DMS53 (cell line): ENCODE results near the gene AP3D1.
"Not testable (repeated sequence)": the region's sequence is repeated elsewhere in the genome, so short reads cannot be mapped to it uniquely, and the experiment has no call there.

Experiments
- DNase-seq: peaks from one replicate; lab custom pipeline; 2025; lab: John Stamatoyannopoulos, UW

AP3D1 gene

DNA sequence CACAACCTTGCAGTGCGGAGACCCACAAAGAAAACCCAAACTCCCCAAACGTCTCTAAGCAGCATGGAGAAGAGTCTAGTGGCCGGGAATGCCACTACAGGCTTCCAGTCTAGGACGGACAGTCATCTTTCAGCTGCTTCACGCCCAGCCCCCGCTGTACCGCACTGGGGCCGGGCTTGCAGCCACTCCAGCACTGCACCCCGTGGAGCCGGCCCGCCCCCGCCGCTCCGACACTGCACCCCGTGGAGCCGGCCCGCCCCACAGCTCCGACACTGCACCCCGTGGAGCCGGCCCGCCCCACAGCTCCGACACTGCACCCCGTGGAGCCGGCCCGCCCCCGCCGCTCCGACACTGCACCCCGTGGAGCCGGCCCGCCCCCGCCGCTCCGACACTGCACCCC is 23.1 kb downstream of the AP3D1 start:
- DNase-seq: not testable (repeated sequence)

DNA sequence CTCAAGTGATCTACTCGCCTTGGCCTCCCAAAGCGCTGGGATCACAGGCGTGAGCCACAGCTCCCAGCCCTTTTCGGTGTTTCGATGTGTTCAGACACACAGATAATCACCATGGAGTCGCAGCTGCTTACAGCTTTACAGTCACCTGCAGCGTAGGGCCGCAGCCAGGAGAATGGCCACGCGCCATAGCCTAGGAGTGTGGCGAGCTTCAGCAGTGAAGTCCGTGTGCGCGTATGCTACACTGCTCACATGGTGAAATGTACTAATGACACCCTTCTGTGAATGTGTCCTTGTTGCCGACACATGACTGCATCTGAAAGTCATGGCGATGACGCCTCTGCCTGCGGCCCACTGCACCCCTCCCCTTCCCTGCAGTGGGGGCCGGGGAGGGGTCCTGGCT is 23.6 kb downstream of the AP3D1 start:
- peak; percentile 22 for DNase-seq

DNA sequence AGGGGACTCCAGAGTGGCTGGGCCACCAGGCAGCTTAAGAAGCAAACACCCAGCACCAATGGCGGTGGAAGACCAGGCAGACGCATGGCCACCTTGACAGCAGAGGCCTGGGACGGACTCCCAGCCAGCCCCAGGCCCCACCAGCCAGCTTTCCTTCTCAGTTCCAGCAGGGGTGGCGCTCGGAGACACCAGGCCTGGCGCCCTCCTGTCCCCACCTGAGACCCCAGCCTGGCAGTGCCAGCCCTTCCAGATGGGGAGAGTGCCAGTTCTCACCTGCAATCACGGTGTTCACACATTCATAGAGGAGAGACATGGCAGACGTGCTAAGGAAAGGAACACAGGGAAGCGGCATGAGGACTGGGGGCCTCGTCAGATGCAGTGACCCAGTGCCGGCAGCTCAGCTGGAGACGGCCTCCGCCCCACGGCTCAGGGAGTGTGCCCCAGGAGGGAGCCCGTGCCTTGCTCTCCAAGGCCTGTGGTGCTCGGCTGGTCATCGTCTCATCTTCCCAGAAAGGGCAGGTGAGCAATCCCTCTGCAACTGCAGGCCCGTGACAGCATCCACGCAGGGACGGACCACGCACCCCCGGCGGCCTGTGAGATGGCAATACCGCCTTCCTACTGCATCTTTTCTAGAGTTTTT is 24.4 kb downstream of the AP3D1 start:
- no peak for DNase-seq

DNA sequence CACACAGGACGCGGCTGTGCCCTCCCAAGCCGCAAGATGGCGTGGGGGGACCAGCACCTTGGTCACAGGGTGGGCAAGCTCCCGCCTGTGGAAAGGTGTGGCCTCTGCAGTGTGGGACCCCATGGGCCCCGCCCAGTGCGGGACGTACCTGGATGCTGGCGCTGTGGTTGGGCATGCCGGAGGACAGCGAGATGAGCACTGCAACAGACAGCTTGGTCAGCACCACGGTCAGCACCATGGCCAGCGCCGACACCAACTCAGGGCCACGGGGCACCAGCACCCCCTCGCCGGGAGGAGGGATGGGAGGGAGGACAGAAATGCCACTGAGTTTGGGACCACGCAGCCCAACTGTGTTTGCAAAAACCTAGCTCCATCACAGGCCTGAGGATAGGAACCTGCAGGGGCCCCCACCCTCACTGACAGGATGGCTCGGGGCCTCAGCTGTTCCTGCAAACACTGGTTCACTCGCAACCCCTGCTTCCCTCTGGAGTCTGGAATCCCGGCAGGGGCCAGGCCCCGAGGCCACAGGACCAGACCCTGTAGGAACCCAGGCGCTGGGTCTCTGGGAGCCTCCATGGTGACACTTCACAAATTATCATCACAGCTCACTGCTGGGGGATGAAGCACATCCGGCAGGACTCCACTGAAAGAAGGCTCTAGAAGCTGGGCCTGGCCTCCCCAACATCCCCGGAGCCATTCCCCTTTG is 27.5 kb downstream of the AP3D1 start:
- DNase-seq: no peak

DNA sequence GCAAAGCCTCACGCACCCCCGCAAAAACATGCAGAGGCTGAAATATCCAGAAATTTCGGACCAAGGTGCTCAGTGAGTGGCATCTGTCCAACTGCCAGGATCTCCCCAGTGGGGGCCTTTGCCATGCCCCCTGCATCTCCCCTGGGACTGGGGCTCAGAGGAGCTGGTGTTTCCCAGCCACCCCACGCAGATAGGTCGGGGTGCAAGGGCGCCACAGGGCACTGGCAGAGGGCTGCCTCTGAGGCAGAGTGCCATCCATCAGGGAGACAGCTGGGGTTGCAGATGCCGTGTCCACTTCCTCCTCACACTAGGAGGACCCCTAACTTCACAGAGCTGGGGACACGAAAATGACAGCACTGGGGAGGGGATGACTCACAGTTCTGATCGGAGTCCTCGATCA is 28.4 kb downstream of the AP3D1 start:
- DNase-seq: no peak

DNA sequence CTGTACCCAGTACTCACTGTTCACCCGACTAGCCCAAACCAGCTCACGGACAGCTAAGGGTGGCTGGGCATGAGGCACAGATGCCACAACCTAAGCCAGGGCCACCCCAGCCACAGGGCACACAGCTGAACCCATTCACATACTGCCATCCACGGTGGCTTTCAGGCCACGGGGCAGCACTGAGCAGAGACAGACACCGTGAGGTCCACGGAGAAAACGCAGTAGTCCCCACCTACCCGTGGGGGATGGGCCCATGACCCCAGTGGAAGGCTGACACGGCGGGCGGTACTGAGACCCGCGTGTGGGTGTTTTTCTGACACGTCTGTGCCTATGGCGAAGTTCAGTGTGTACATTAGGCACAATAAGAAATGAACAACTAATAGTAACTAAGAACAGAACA is 29.1 kb downstream of the AP3D1 start:
- no peak for DNase-seq

DNA sequence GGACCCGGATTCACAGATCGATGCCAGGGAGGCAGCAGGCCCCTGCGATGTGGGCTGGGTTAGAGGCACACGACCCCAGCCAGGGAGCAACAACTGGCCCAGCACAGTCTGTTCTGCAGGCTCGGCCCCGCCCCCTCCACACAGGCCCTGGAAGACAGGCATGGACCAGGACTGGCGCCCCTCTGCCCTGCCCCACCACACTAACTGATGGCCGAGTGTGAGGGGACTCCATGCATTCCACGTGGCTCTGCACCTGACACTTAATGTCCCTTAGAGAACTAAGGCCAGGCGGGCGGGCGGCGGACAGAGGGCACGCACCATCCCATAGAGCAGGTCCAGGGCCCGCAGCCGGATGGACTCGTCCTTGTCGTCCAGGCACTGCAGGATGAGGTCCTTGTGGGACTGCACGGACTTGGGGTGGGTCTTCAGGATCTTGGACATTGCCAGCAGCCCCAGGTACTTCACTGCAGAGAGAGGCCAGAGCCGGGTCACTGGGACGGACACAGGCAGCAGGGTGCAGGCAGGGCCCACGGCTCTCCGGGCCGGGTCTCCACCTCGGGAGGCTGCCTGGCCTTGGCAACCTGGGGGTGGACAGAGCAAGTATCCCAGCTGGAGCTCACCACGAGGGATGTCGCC is 29.8 kb downstream of the AP3D1 start:
- DNase-seq: no peak

DNA sequence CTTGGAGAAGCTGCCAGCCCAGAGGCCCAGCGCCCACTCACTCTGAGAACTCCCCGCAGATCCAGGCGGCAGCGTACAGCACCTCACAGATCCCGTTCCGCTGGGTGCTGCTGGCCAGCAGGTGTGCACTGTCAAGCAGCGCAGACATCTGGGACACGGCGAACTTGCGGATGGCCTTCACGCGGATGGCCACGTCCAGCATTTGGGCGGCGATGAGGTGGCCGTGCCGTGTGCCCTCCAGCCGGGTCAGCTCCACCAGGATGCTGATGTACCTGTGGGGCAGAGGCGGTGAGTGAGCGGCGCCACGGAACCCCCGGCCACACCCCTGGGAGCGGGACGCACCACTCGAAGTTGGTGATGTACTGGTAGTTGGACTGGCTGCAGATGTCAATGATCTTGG is 30.5 kb downstream of the AP3D1 start:
- DNase-seq: no peak

DNA sequence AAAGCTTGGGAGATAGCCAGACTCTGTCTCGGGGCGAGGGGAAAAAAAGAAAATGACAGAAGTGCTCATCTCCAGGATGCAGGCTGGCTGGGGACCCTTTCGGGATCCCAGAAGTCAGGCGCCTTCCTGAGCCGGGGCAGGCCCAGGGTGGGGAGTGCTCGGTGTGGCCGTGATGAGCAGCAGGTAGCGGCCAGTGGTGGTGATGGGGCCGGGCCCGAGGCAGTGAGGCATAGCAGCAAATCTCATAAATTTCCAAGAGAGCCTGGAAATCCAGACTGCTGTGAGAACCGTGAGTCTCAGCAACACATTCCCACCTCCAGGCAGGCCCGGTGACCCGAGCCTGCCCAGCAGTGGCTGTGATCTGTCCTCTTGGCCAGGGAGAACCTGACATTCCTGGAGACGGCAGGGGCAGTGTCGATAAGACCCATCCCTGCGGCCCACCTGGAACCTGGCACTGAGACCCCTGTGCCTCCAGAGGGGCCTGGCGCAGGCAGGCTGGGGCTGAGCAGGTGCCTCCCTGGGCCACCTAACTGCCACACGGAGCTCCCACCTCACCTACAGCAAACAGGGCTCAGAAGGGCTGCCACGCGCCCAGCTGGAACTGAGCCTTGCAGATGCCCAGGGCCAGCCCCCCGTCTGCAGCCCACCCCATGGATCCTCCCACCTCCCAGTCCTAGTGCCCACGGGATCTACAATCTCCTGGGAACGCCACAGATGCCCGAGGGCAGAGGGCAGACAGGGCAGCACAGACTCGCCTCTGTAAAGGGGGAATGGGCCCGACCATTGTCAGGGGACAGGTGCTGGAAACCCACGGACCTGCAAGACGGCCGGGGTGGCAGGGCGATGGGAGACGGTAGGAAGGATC is 31.2 kb downstream of the AP3D1 start:
- no peak for DNase-seq

DNA sequence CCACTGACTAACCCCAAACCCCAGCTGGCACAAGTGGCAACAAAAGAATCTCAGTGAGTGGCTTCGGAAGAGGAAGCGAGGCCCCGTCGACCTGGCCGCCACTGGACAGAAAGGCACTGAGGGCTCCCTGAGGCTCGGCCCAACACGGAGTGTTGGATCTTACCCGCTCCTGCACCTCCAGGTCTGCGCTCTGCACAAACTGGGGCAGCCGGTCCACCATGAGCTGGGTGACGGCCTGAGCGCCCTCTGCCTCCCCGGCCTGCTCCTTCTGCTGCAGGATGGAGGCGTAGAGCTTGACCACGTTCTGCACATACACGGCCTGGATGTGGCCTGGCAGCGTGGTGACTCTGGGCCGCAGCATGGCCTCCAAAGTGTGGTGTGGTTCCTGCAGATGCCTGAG is 32.9 kb downstream of the AP3D1 start:
- no peak for DNase-seq

DNA sequence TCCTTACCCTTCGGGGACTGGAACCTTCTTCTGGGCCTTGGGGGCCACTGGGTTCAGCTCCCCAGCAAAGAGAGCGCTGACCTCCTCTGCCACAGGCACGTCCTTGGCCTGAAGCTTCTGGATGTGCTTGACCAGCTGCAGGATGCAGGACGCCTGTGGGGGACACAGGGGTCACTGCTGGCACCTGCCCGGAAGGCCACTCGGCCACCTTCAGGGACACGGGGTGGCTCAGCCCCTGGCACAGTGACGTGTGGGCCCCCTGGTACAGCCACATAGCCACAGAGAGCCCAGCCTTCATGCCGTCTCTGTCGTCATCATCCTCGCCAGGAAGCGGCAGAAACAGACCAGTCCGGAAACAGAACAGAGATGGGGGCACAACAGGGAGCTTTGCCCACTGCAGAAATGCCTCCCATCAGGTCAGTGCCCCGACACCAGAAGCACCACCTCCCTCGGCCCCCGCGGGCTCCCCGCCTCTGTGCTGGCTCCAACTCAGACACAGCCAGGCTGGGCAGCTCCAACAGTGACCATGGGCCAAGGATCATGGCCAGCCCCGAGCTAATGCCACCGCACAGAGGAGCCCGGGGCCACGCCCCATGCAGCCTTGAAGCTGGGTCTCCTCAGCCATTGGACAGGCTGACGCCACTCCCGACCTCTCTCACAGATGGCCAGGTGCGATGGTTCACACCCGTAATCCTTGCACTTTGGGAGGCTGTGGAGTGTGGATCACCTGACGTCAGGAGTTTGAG is 34.0 kb downstream of the AP3D1 start:
- no peak for DNase-seq

DNA sequence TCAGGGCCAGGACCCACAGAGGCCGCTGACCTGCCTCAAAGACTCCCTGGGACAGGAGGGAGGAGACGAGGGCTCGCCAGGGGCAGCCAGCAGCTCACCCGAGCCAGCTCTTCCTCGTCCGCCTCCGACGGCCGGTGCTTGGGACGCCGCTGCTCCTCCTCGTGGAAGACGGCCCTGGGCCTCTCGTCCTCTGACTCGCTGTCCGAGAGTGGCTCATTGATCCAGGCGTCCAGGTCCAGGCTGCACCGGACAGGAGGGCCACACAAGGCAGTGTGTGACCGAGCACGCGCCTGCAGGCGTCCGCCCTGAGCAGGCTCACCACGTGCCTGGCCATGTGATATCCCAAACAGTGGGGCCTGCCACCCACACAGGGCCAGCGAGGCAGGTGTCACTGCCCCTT is 34.9 kb downstream of the AP3D1 start:
- DNase-seq: no peak

DNA sequence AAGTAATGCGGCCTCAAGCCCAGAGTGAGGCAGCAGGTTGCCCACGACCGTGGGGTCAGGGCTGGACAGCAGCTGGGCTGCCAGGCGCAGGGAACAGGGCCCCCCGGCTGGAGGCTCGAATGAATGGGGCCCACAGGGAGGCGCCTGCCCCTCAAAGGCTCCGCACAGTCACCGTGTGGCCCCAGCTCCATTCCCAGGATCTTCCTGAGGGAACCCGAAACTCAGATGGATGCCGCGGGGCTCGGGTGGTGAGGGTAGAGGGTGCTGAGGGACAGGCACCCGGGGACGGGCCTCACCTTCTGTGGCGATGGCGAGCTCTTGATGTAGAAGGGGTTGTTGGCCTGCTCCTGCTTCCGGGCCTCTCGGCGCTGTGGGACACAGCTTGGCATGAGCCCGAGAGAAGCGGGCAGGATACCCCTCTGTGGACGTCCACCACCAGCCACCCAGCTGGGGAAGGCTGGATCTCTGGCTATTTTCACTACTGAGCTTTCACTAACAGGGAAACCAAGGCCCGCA is 35.4 kb downstream of the AP3D1 start:
- DNase-seq: no peak

DNA sequence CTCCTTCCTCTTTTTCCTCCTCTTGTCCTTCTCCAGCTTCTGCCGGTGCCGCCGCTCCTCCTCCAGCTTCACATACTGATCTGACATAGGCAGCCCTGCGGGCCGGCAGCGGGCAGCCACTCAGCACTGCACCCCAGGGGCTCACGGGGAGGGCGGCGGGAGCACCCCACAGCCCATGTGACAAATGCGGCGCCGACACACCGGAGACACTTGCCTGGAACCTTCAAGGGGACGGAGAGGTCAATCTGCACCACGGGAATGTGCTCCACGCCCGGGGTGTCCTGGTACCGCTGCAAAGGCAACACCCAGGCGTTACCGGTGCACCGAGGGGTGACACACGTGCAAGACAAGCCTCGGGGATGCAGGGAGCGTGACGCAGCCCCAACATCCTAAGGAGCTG is 36.0 kb downstream of the AP3D1 start:
- no peak for DNase-seq

DNA sequence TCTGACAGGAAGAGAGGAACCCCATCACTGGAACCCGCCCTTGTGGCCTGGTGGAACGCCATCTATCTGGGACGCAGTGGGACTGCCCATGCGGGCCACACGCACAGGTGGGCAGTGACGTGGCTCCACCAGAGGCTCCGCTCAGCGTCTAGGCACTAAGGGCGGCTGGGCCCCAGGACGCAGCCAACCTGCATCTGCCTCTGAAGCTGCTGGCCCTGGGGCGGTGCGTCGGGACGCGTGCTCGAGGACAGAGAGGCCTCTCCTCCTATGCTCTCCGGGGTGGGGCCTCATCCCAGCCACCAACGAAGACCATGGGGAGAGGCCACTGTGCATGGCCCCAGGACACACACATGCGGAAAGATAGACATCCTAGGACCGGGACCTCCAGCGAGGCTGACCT is 36.5 kb downstream of the AP3D1 start:
- DNase-seq: no peak

DNA sequence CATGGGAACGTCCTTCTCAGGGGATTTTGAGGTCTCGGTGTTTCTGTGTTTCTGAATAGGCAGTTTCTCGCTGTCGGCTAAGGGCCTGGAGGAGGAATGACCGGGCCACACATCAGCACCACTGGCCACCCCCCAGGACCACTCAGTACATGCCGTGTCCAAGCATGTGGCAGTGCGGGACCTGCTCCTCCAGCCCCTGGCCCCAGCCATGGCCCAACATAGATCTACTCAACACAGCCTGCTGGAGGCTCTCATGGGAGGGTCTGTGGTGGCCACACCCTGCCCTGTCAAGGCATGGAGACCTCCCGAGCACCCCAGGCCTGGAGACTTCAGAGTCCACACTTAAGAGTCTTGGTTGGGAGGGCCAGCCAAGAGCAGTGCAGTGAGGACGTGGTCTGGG is 37.1 kb downstream of the AP3D1 start:
- no peak for DNase-seq

DNA sequence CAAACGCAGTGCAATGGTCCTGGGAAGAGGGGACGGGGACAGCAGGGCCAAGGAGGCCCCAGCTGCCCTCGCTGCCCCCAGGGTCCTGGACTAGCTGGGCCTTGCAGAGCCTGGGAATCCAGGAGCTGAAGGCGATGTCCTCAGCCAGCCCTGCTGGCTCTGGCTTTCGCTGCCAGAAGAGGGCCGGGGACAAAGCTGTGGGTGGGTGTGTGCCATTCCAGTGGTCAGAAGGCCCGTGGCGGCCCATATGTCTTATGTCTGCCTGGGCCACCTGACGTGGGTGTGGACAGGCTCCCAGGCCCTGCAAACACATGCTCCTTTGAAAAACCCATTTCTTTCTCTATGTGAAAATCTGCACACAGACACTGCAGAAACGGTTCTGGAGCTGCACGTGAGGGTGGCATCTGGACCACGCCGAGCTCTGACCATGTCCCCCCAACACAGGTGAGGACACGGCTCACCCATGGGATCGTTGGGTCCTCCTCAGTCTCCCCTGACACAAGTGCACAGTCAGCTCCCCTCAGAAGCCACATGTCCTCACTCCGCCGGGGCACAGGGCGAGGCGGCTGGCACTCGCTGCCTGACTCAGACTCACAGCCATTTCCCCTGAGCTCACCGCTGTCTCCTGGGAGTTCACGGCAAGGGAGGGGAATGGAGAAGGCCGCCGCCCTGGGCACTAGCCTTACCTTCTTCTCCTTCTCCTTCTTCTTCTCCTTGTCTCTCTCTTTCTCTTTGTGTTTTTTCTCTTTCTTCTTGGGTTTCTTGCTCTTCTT is 37.7 kb downstream of the AP3D1 start:
- DNase-seq: no peak

DNA sequence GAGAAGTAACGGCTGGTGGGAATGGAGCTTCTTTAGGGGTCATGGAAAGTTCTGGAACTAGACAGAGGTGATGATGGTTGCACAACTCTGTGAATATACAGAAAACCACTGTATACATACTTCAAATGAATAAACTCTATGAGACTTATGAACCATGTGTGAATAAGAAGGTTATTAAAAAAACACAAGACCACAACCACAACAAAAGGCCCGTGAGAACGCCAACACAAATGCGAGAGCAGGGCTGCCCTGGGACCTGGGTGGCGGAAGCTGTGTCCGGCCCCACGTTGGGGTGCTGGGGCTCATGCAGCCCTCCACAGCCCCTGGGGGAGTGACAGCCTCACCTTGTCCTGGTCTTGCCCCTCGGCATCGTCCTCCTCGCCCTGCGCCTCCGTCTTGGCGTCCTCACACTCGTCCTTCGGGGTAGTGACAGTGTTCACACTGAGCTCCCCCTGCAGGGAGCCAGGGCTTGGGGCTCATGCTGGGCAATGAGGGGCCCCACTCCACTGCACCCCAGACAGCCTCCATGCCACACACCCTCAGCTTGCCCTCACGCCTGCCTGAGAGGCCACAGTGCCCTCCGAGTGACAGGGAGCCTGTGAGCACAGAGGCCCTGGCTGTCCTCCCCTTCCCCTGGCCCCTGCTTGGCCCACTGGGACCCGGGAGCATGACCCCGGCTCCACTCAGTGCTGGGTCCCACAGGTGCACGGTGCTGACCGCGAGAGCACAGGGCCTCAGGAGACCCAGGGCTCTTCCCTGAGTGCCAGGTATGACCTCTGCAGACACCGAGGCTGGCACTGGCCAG is 38.6 kb downstream of the AP3D1 start:
- DNase-seq: no peak

DNA sequence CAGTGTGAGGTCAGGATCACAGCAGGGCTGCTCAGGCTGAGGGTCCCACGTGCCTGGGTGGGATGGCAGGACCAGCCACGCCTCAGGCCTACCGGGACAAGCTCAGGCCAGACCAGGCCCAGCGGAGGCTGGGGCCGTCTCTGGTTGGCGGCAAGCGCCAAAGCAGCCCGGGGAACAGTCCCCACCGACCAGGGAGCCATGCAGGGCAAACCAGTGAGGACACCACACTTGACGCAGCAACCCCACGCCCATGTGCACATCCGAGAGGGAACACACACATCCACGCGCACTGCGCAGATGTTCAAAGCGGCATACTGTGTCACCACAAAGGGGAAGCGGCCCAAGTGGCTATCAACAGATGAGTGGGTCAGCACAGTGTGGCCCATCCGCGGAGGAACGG is 39.5 kb downstream of the AP3D1 start:
- no peak for DNase-seq

DNA sequence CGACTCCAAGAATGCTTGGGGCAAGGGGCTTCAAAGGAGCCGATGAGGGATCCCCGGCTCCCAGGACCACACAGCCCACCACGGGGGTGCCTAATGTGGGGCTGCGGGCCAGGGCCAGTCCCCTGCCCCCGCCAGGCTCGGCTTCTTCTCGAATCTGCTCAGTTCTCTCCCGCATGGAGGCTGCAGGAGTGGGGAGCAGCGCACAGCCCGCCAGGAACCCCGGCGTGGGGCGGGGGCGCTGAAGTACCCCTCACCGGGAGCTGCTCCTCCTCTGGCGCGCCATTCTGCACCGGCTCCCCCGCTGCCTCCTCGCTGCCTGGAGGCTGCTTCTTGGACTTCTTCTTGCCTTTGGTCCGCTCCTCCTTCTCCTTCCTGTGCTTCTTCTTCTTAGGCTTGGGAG is 39.9 kb downstream of the AP3D1 start:
- DNase-seq: no peak
